ENCODE data around the gene SLC26A4. TPM values are rescaled to one million over a fixed set of nuclear protein-coding genes. Genes with fewer than 3 reads are reported as not detected.
A peak's percentile ranks its signal among the peaks of the same experiment; 100 is the strongest.

The SLC26A4 gene
- total and polyA plus RNA-seq, 2 donors (not counting 1 experiment from before 2014, with no cell fraction given), result 0.05 to 0.13 TPM

- H3K27ac Mint-ChIP-seq, result no peak overlapping the region
- H3K79me2 ChIP-seq (ENCODE audit: control insufficient read depth, insufficient read depth, low read length), result no peaks in the 10 kb centered on the region
- H3K4me1 ChIP-seq (ENCODE audit: control insufficient read depth in 2 of 2, insufficient read depth in 2 of 2, low read length in 2 of 2), result no peaks in the 10 kb centered on the region
- intact Hi-C loops (cut with micrococcal nuclease), result no loop called here
- WGBS (ENCODE audit: insufficient coverage), result no CpG with 5 or more reads among the region's 2 CpGs
- H3K27me3 Mint-ChIP-seq, result peaks cover 20% of the 10 kb centered on the region
- peaks cover 0 to 3% (median 1%) of the 10 kb centered on the region in 4 experiments for H3K27me3 ChIP-seq (replicated peaks in 1 of 4; ENCODE audit: control extremely low read depth in 1 of 4, control insufficient read depth in 3 of 4, insufficient read depth in 4 of 4, low read length in 3 of 4)
- POLR2A ChIA-PET, result no interaction called here
- H3K36me3 ChIP-seq (replicated peaks in 1 of 2; ENCODE audit: control extremely low read depth in 1 of 2, control insufficient read depth in 1 of 2, extremely low read depth in 1 of 2, insufficient read depth in 2 of 2, low read length in 1 of 2), result no peaks in the 10 kb centered on the region
- no peaks in the 10 kb centered on the region for H3K9me3 ChIP-seq (ENCODE audit: control extremely low read depth in 1 of 3, control insufficient read depth in 2 of 3, insufficient read depth in 1 of 3, low read length in 2 of 3)
- DNase-seq (no peak), ATAC-seq (ENCODE audit: low read depth) (no peak)
- H3K9me3 Mint-ChIP-seq (ENCODE audit: insufficient read depth), result no peaks in the 10 kb centered on the region
- H3K9ac ChIP-seq (ENCODE audit: low read length), result no peak overlapping the region
- CTCF ChIA-PET, result interaction anchor here (0.5 to 9.0 kb wide), 8 partner anchors 12 to 576 kb away, joined by 3 to 133 read pairs (median 4); partner anchors contain the start of gene CBLL1
- H2AFZ ChIP-seq (ENCODE audit: insufficient read depth, low read depth, low read length, poor library complexity, severe bottlenecking), result no peak overlapping the region
- no peak overlapping the region for H3K4me3 ChIP-seq (ENCODE audit: control extremely low read depth in 1 of 5, extremely low read depth in 1 of 5, insufficient read depth in 1 of 5, low read depth in 2 of 5, low read length in 4 of 5)
- H3K4me2 ChIP-seq (replicated peaks; ENCODE audit: low read depth, low read length, poor library complexity, severe bottlenecking), result no peak overlapping the region
- no peak overlapping the region for H3K27ac ChIP-seq (ENCODE audit: low read length in 2 of 2)
- H3K4me3 Mint-ChIP-seq, result no peak overlapping the region
- H3K4me1 Mint-ChIP-seq, result no peaks in the 10 kb centered on the region
- H4K20me1 ChIP-seq (ENCODE audit: control insufficient read depth, insufficient read depth, low read length, poor library complexity, severe bottlenecking), result no peaks in the 10 kb centered on the region
- TF ChIP-seq EZH2 (IDR thresholded peaks at IDR 0.05; ENCODE audit: borderline replicate concordance, insufficient read depth, low read depth, low read length, poor library complexity, severe bottlenecking), result no peak
- no peak for TF ChIP-seq CTCF (IDR thresholded peaks at IDR 0.05)
Measured at GRCh38 chr7:107723255-107723654, 62.6 kb downstream of the SLC26A4 start.

GRCh38 chr7:107725138-107725740 is 64.6 kb downstream of the SLC26A4 start:
- Histone ChIP-seq H3K27ac (ENCODE audit: low read length in 2 of 2) (no peak overlapping the region), H3K27me3 (replicated peaks in 1 of 4; ENCODE audit: control extremely low read depth in 1 of 4, control insufficient read depth in 3 of 4, insufficient read depth in 4 of 4, low read length in 3 of 4) (peaks cover 0 to 6% (median 1%) of the 10 kb centered on the region in 4 experiments), H3K4me2 (replicated peaks; ENCODE audit: low read depth, low read length, poor library complexity, severe bottlenecking) (no peak overlapping the region), H3K36me3 (replicated peaks in 1 of 2; ENCODE audit: control extremely low read depth in 1 of 2, control insufficient read depth in 1 of 2, extremely low read depth in 1 of 2, insufficient read depth in 2 of 2, low read length in 1 of 2) (no peaks in the 10 kb centered on the region), H3K9ac (ENCODE audit: low read length) (no peak overlapping the region), H3K4me1 (ENCODE audit: control insufficient read depth in 2 of 2, insufficient read depth in 2 of 2, low read length in 2 of 2) (no peaks in the 10 kb centered on the region), H3K4me3 (ENCODE audit: control extremely low read depth in 1 of 5, extremely low read depth in 1 of 5, insufficient read depth in 1 of 5, low read depth in 2 of 5, low read length in 4 of 5) (no peak overlapping the region), H2AFZ (ENCODE audit: insufficient read depth, low read depth, low read length, poor library complexity, severe bottlenecking) (no peak overlapping the region), H4K20me1 (ENCODE audit: control insufficient read depth, insufficient read depth, low read length, poor library complexity, severe bottlenecking) (no peaks in the 10 kb centered on the region), H3K9me3 (ENCODE audit: control extremely low read depth in 1 of 3, control insufficient read depth in 2 of 3, insufficient read depth in 1 of 3, low read length in 2 of 3) (no peaks in the 10 kb centered on the region), H3K79me2 (ENCODE audit: control insufficient read depth, insufficient read depth, low read length) (no peaks in the 10 kb centered on the region)
- Mint-ChIP-seq H3K9me3 (ENCODE audit: insufficient read depth) (no peaks in the 10 kb centered on the region), H3K27ac (no peak overlapping the region), H3K4me1 (no peaks in the 10 kb centered on the region), H3K4me3 (no peak overlapping the region), H3K27me3 (peaks cover 23% of the 10 kb centered on the region)
- ChIA-PET POLR2A (no interaction called here), CTCF (interaction anchor here (0.5 to 9.0 kb wide), 20 partner anchors 14 to 578 kb away, joined by 3 to 133 read pairs (median 3); partner anchors contain the start of genes BCAP29, CBLL1, COG5 and DUS4L)
- DNase-seq (peak; percentile 76), ATAC-seq (ENCODE audit: low read depth) (peak; percentile 31)
- intact Hi-C loops (cut with micrococcal nuclease), result loop anchor here (1.0 to 5.0 kb wide), 7 partner anchors 63 to 578 kb away; partner anchors contain the start of genes BCAP29 and SLC26A4
- TF ChIP-seq EZH2 (IDR thresholded peaks at IDR 0.05; ENCODE audit: borderline replicate concordance, insufficient read depth, low read depth, low read length, poor library complexity, severe bottlenecking) (no peak), CTCF (IDR thresholded peaks at IDR 0.05) (peak; percentile 87)
- WGBS (ENCODE audit: insufficient coverage), result 100% methylated on average over 1 of the region's 4 CpGs
